Colonic mucosa (tissue), 4 donors: ENCODE data around the gene IMMP2L. TPM values are rescaled to one million over a fixed set of nuclear protein-coding genes. Genes with fewer than 3 reads are reported as not detected.

Experiments used
- DNase-seq: peaks from one replicate; pipeline ENCODE4 v3.0.0-alpha.2; 2020
- H3K27ac ChIP-seq: fragments of 200-600 bp; one replicate; pipeline ENCODE4 v1.8.0; 2021
- H3K27me3 ChIP-seq: fragments of 200-600 bp; one replicate; pipeline ENCODE4 v1.8.0; 2021
- H3K36me3 ChIP-seq: fragments of 200-600 bp; one replicate; pipeline ENCODE4 v1.8.0; 2021
- H3K4me1 ChIP-seq: fragments of 200-600 bp; one replicate; pipeline ENCODE4 v1.8.0; 2021; ENCODE audit warnings: mild to moderate bottlenecking
- H3K4me3 ChIP-seq: fragments of 200-600 bp; one replicate; pipeline ENCODE4 v1.8.0; 2021
- H3K9ac ChIP-seq, 2 donors: one replicate each; pipeline ENCODE4 v1.7.0; 2013; ENCODE audit warnings: control low read depth in 2 of 2, low read depth in 2 of 2, low read length in 2 of 2
- H3K9me3 ChIP-seq: fragments of 200-600 bp; one replicate; pipeline ENCODE4 v1.8.0; 2021
- CTCF ChIP-seq: fragments of 200-600 bp; IDR thresholded peaks from one replicate; pipeline ENCODE4 v1.8.0; 2022; ENCODE audit warnings: antibody characterized with exemption, mild to moderate bottlenecking
- intact Hi-C: fragments of 100-400 bp; cut with DNase I; formaldehyde crosslinking; loops from one replicate; pipeline ENCODE4 v1.14.1; 2022
- total RNA-seq, 2 donors: library from RNA; stranded (reverse); fragmentation: NEBNext Ultra II Directional in 1 of 2; extraction: Animal tissue kit (Norgen Biotek cat#: 25700) in 1 of 2; gene quantifications; one replicate each; pipeline ENCODE4 v1.2.1, GENCODE V29; 2021
- donor health status: healthy.
- donor health status: DM: no; HTN: no; CAD: no.
- donor health status: DM: no; HTN: no; CAD: no.

The IMMP2L gene
- total RNA-seq, 2 donors from 2014 or later, result 13.4 to 15.4 TPM

DNA sequence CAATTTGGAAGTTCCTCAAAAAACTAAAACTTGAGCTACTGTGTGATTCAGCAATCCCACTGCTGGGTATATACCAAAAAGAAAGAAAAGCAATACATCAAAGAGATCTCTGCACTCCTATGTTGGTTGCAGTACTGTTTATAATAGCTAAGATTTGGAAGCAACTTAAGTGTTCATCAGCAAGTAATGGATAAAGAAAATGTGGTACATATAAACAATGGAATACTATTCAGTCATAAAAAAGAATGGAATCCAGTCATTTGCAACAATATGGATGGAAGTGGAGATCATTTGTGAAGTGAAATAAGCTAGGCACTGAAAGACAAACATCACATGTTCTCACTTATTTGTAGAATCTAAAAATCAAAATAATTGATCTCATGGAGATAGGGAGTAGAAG, 16.5 kb upstream of the IMMP2L start:
- no peak for DNase-seq
- intact Hi-C loops, result no loop called here
- Histone ChIP-seq H3K27ac (no peak overlapping the region), H3K4me1 (no peaks in the 10 kb centered on the region), H3K9me3 (no peaks in the 10 kb centered on the region), H3K9ac (no peak overlapping the region), H3K27me3 (no peaks in the 10 kb centered on the region), H3K4me3 (no peak overlapping the region), H3K36me3 (no peaks in the 10 kb centered on the region)
- TF ChIP-seq CTCF, result no peak

DNA sequence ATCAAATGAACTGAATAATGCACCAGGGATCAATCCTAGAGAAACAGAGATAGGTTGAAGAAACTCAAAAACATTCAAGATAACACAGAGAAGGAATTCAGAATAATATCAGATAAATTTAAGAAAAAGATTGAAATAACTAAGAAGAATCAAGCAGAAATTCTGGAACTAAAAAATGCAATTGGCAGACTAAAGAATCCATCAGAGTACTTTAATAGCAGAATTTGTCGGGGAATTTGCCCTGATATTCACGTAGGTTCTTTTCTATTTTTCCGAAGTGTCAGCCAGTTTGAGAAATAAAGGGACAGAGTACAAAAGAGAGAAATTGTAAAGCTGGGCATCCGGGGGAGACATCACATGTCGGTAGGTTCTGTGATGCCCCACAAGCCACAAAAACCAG, 9.4 kb upstream of the IMMP2L start:
- no peak for DNase-seq
- H3K27ac ChIP-seq, result no peak overlapping the region
- no peak overlapping the region for H3K4me3 ChIP-seq
- no peak overlapping the region for H3K9ac ChIP-seq
- no peaks in the 10 kb centered on the region for H3K9me3 ChIP-seq
- no peaks in the 10 kb centered on the region for H3K36me3 ChIP-seq
- intact Hi-C loops, result no loop called here
- no peak for TF ChIP-seq CTCF
- H3K27me3 ChIP-seq, result no peaks in the 10 kb centered on the region
- no peaks in the 10 kb centered on the region for H3K4me1 ChIP-seq

- Histone ChIP-seq H3K27ac (no peak overlapping the region), H3K27me3 (no peaks in the 10 kb centered on the region), H3K9ac (no peak overlapping the region), H3K36me3 (no peaks in the 10 kb centered on the region), H3K4me3 (no peak overlapping the region), H3K9me3 (no peaks in the 10 kb centered on the region), H3K4me1 (no peaks in the 10 kb centered on the region)
- no peak for DNase-seq
- intact Hi-C loops, result no loop called here
- no peak for TF ChIP-seq CTCF
These were observed 6.7 kb upstream of the IMMP2L start for GRCh38 chr7:111568870-111569462.

- DNase-seq, result no peak
- Histone ChIP-seq H3K9ac (no peak overlapping the region), H3K27me3 (no peaks in the 10 kb centered on the region), H3K27ac (no peak overlapping the region), H3K9me3 (no peaks in the 10 kb centered on the region), H3K4me1 (no peaks in the 10 kb centered on the region), H3K4me3 (no peak overlapping the region), H3K36me3 (no peaks in the 10 kb centered on the region)
- no peak for TF ChIP-seq CTCF
- intact Hi-C loops, result no loop called here
These were observed 6.1 kb upstream of the IMMP2L start for GRCh38 chr7:111568419-111568818.

GRCh38 chr7:111564078-111564477, 1.8 kb upstream of the IMMP2L start:
- no peaks in the 10 kb centered on the region for H3K4me1 ChIP-seq
- H3K27me3 ChIP-seq, result no peaks in the 10 kb centered on the region
- no peaks in the 10 kb centered on the region for H3K36me3 ChIP-seq
- H3K9ac ChIP-seq, result no peak overlapping the region
- H3K9me3 ChIP-seq, result no peaks in the 10 kb centered on the region
- no peak for TF ChIP-seq CTCF
- H3K4me3 ChIP-seq, result no peak overlapping the region
- no peak for DNase-seq
- H3K27ac ChIP-seq, result no peak overlapping the region
- intact Hi-C loops, result no loop called here

- Histone ChIP-seq H3K9ac (peak overlapping the region; percentile 77 to 80), H3K4me1 (no peaks in the 10 kb centered on the region), H3K36me3 (no peaks in the 10 kb centered on the region), H3K4me3 (peak overlapping the region; percentile 91), H3K27ac (peak overlapping the region; percentile 66), H3K27me3 (no peaks in the 10 kb centered on the region), H3K9me3 (no peaks in the 10 kb centered on the region)
- peak; percentile 22 for DNase-seq
- intact Hi-C loops, result no loop called here
- TF ChIP-seq CTCF, result no peak
These were observed 713 bp downstream of the IMMP2L start for GRCh38 chr7:111561654-111561903.
